Measurements from ENCODE around the gene PTCD2. TPM values are rescaled to one million over a fixed set of nuclear protein-coding genes. Genes with fewer than 3 reads are reported as not detected.

The PTCD2 gene
- total RNA-seq, 2 donors from 2014 or later, result 4.4 to 7.8 TPM

GRCh38 chr5:72364951-72365350 lies 44.8 kb downstream of the PTCD2 start:
- Histone ChIP-seq H3K4me3 (no peak overlapping the region), H3K9me3 (no peaks in the 10 kb centered on the region), H3K4me1 (no peaks in the 10 kb centered on the region), H3K27me3 (no peaks in the 10 kb centered on the region), H3K27ac (no peak overlapping the region), H3K9ac (ENCODE audit: low read depth in 2 of 2, low read length in 2 of 2) (no peak overlapping the region), H3K36me3 (no peaks in the 10 kb centered on the region)
- intact Hi-C loops (cut with DNase I), result loop anchor here (5.0 kb wide), 1 partner anchor 157 kb away; no protein-coding TSS in a partner anchor
- DNase-seq, result no peak
- no peak for TF ChIP-seq CTCF (IDR thresholded peaks at IDR 0.05)

GRCh38 chr5:72366324-72366976 lies 46.3 kb downstream of the PTCD2 start:
- H3K9me3 ChIP-seq, result no peaks in the 10 kb centered on the region
- intact Hi-C loops (cut with DNase I), result loop anchor here (5.0 kb wide), 1 partner anchor 156 kb away; no protein-coding TSS in a partner anchor

GRCh38 chr5:72368271-72368670 lies 48.1 kb downstream of the PTCD2 start:
- Histone ChIP-seq H3K27me3 (no peaks in the 10 kb centered on the region), H3K9ac (ENCODE audit: low read depth in 2 of 2, low read length in 2 of 2) (no peak overlapping the region), H3K4me3 (no peak overlapping the region), H3K36me3 (no peaks in the 10 kb centered on the region), H3K4me1 (no peaks in the 10 kb centered on the region), H3K9me3 (no peaks in the 10 kb centered on the region), H3K27ac (no peak overlapping the region)
- intact Hi-C loops (cut with DNase I), result loop anchor here (5.0 kb wide), 1 partner anchor 154 kb away; no protein-coding TSS in a partner anchor
- TF ChIP-seq CTCF (IDR thresholded peaks at IDR 0.05), result no peak
- no peak for DNase-seq

More at GRCh38 chr5:72366324-72366976, 46.3 kb downstream of the PTCD2 start:
- H3K4me3 ChIP-seq, result no peak overlapping the region
- no peaks in the 10 kb centered on the region for H3K36me3 ChIP-seq
- H3K9ac ChIP-seq (ENCODE audit: low read depth in 2 of 2, low read length in 2 of 2), result no peak overlapping the region
- no peak overlapping the region for H3K27ac ChIP-seq
- DNase-seq, result peak; percentile 69
- no peaks in the 10 kb centered on the region for H3K27me3 ChIP-seq
- no peaks in the 10 kb centered on the region for H3K4me1 ChIP-seq
- peak; percentile 59 for TF ChIP-seq CTCF (IDR thresholded peaks at IDR 0.05)

GRCh38 chr5:72369301-72369700 lies 49.1 kb downstream of the PTCD2 start:
- no peak overlapping the region for H3K9ac ChIP-seq (ENCODE audit: low read depth in 2 of 2, low read length in 2 of 2)
- intact Hi-C loops (cut with DNase I), result loop anchor here (5.0 kb wide), 1 partner anchor 153 kb away; no protein-coding TSS in a partner anchor
- H3K27ac ChIP-seq, result no peak overlapping the region
- H3K27me3 ChIP-seq, result no peaks in the 10 kb centered on the region
- no peak for TF ChIP-seq CTCF (IDR thresholded peaks at IDR 0.05)
- no peak overlapping the region for H3K4me3 ChIP-seq
- H3K36me3 ChIP-seq, result no peaks in the 10 kb centered on the region
- no peaks in the 10 kb centered on the region for H3K4me1 ChIP-seq
- H3K9me3 ChIP-seq, result no peaks in the 10 kb centered on the region
- DNase-seq, result no peak

- Histone ChIP-seq H3K4me1 (no peaks in the 10 kb centered on the region), H3K27me3 (no peaks in the 10 kb centered on the region), H3K27ac (no peak overlapping the region), H3K9ac (ENCODE audit: low read depth in 2 of 2, low read length in 2 of 2) (no peak overlapping the region), H3K9me3 (no peaks in the 10 kb centered on the region), H3K4me3 (no peak overlapping the region), H3K36me3 (no peaks in the 10 kb centered on the region)
- DNase-seq, result no peak
- no peak for TF ChIP-seq CTCF (IDR thresholded peaks at IDR 0.05)
- intact Hi-C loops (cut with DNase I), result loop anchor here (5.0 kb wide), 1 partner anchor 153 kb away; no protein-coding TSS in a partner anchor
Measured at GRCh38 chr5:72369711-72370110, 49.5 kb downstream of the PTCD2 start.
